Measurements from ENCODE around the gene TSSK1B. TPM values are rescaled to one million over a fixed set of nuclear protein-coding genes. Genes with fewer than 3 reads are reported as not detected.

Gene TSSK1B
- total and polyA plus RNA-seq, 2 of the 4 experiments (the other 2 are of a cell fraction): 0.03 to 0.18 TPM

DNA sequence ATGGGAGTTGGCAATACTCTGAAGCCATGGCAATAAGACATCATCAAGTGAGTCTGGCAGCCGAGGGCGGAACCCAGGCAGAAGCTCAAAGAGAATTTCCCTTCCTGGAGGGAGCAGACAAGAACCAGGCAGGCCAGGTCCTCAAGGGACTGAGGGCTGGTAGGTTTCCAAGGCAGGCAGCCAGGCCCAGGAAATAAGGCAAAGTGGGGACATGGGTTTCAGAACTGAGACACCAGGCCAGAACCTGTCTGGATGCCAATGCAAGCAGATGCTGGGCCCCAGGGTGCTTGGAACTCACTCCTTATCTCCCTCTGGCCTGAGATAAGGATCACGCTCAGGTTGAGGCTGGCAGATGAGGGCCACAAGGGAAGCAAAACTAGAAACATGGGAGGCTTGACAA, 8.9 kb downstream of the TSSK1B start:
- Histone ChIP-seq H3K4ac (ENCODE audit: low read depth, low read length) (no peak overlapping the region), H3K79me1 (ENCODE audit: low read depth in 1 of 2, low read length in 2 of 2) (no peaks in the 10 kb centered on the region), H2AK9ac (replicated peaks; ENCODE audit: low read depth, low read length, poor library complexity) (no peak overlapping the region), H2AFZ (replicated peaks; ENCODE audit: low read length, poor library complexity) (no peak overlapping the region), H2BK5ac (ENCODE audit: low read depth, low read length, poor library complexity, severe bottlenecking) (no peak overlapping the region), H3K27ac (ENCODE audit: insufficient read depth, low read length) (no peak overlapping the region), H2BK20ac (ENCODE audit: low read depth, low read length) (no peak overlapping the region), H3K9ac (ENCODE audit: low read depth, low read length) (no peak overlapping the region), H4K5ac (ENCODE audit: low read depth, low read length) (no peak overlapping the region), H3K9me3 (ENCODE audit: control insufficient read depth, insufficient read depth, low read length) (no peaks in the 10 kb centered on the region), H3K4me2 (ENCODE audit: low read depth, low read length) (no peak overlapping the region), H3K18ac (ENCODE audit: low read depth, low read length) (no peak overlapping the region), H3K23ac (ENCODE audit: low read depth, low read length) (no peak overlapping the region), H3K36me3 (ENCODE audit: control insufficient read depth, insufficient read depth, low read length) (no peaks in the 10 kb centered on the region), H4K91ac (ENCODE audit: insufficient read depth, low read depth, low read length) (no peak overlapping the region), H3K56ac (ENCODE audit: extremely low read depth, insufficient read depth, low read length) (no peak overlapping the region), H3K27me3 (ENCODE audit: control insufficient read depth, insufficient read depth, low read length) (no peaks in the 10 kb centered on the region), H4K20me1 (ENCODE audit: insufficient read depth, low read length) (no peaks in the 10 kb centered on the region), H2AK5ac (ENCODE audit: low read depth, low read length) (no peak overlapping the region), H3K4me1 (ENCODE audit: control insufficient read depth, insufficient read depth, low read length) (no peaks in the 10 kb centered on the region), H2BK15ac (ENCODE audit: low read depth, low read length) (no peak overlapping the region), H2BK120ac (ENCODE audit: low read depth, low read length) (no peak overlapping the region), H3K9me1 (ENCODE audit: insufficient read depth, low read length) (no peaks in the 10 kb centered on the region), H4K8ac (ENCODE audit: low read depth in 2 of 2, low read length in 2 of 2) (no peak overlapping the region), H3K14ac (replicated peaks; ENCODE audit: low read depth, low read length) (no peak overlapping the region), H3K4me3 (ENCODE audit: insufficient read depth, low read depth, low read length) (no peak overlapping the region)
- dilution Hi-C loops (cut with HindIII; ENCODE audit: low sequenced_read_pairs, unreplicated experiment): no loop called here
- ATAC-seq (ENCODE audit: low read depth) (no peak), DNase-seq (no peak)
- in situ Hi-C loops (cut with MboI; ENCODE audit: low sequenced_read_pairs): no loop called here
- WGBS, 2 experiments (ENCODE audit: extremely low coverage in 2 of 2, insufficient read length in 1 of 2): no CpG with 5 or more reads among the region's 3 CpGs
- no TSS peak for BruUV-seq (replicated peaks)
- ChIA-PET POLR2A (ENCODE audit: unreplicated experiment) (no interaction called here), CTCF (no interaction called here)
- intact Hi-C loops (cut with micrococcal nuclease): loop anchor here (5.0 kb wide), 1 partner anchor 39 kb away; no protein-coding TSS in a partner anchor
- TF ChIP-seq POLR2A (IDR thresholded peaks at IDR 0.05; ENCODE audit: low read depth, low read length) (no peak), CEBPB (IDR thresholded peaks at IDR 0.05; ENCODE audit: low read depth, low read length) (no peak), SMC3 (IDR thresholded peaks at IDR 0.05; ENCODE audit: low read depth, low read length) (no peak), RCOR1 (IDR thresholded peaks at IDR 0.05; ENCODE audit: insufficient replicate concordance, low read length) (no peak), MXI1 (IDR thresholded peaks at IDR 0.05; ENCODE audit: borderline replicate concordance, low read depth, low read length) (no peak), MAFK (IDR thresholded peaks at IDR 0.05; ENCODE audit: low read depth, low read length) (no peak), CHD1 (IDR thresholded peaks at IDR 0.05; ENCODE audit: low read depth, low read length) (no peak), MAZ (IDR thresholded peaks at IDR 0.05; ENCODE audit: borderline replicate concordance, low read depth, low read length) (no peak), NFE2L2 (IDR thresholded peaks at IDR 0.05; ENCODE audit: low read depth, low read length) (no peak), RAD21 (IDR thresholded peaks at IDR 0.05; ENCODE audit: low read length) (no peak), FOS (IDR thresholded peaks at IDR 0.05; ENCODE audit: low read depth, low read length) (no peak), RFX5 (IDR thresholded peaks at IDR 0.05; ENCODE audit: low read depth, low read length) (no peak), BHLHE40 (IDR thresholded peaks at IDR 0.05; ENCODE audit: low read depth, low read length) (no peak)
- TF ChIP-seq, protein P1, sequence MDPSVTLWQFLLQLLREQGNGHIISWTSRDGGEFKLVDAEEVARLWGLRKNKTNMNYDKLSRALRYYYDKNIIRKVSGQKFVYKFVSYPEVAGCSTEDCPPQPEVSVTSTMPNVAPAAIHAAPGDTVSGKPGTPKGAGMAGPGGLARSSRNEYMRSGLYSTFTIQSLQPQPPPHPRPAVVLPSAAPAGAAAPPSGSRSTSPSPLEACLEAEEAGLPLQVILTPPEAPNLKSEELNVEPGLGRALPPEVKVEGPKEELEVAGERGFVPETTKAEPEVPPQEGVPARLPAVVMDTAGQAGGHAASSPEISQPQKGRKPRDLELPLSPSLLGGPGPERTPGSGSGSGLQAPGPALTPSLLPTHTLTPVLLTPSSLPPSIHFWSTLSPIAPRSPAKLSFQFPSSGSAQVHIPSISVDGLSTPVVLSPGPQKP (IDR thresholded peaks at IDR 0.05; ENCODE audit: borderline replicate concordance, low read depth, low read length): no peak
- TF ChIP-seq, protein P2, sequence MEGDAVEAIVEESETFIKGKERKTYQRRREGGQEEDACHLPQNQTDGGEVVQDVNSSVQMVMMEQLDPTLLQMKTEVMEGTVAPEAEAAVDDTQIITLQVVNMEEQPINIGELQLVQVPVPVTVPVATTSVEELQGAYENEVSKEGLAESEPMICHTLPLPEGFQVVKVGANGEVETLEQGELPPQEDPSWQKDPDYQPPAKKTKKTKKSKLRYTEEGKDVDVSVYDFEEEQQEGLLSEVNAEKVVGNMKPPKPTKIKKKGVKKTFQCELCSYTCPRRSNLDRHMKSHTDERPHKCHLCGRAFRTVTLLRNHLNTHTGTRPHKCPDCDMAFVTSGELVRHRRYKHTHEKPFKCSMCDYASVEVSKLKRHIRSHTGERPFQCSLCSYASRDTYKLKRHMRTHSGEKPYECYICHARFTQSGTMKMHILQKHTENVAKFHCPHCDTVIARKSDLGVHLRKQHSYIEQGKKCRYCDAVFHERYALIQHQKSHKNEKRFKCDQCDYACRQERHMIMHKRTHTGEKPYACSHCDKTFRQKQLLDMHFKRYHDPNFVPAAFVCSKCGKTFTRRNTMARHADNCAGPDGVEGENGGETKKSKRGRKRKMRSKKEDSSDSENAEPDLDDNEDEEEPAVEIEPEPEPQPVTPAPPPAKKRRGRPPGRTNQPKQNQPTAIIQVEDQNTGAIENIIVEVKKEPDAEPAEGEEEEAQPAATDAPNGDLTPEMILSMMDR (conservative IDR thresholded peaks at IDR 0.05; ENCODE audit: low read depth, low read length): no peak
